ENCODE data around the gene PDE4D.

The PDE4D gene

DNA sequence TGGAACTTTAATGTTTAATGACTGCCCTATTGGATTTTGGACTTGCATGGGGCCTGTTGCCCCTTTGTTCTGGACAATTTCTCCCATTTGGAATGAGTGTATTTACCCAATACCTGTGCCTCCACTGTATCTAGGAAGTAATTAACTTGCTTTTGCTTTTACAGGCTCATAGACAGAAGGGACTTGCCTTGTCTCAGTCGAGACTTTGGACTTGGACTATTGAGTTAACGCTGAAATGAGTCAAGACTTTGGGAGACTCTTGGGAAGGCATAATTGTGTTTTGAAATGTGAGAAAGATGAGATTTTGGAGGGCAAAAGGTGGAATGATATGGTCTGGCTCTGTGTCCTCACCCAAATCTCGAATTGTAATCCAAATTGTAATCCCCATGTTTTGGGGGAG is 368.2 kb downstream of the PDE4D start:
- Histone ChIP-seq H3K14ac (ENCODE audit: low read length) (no peak overlapping the region), H3K4me3 (ENCODE audit: low read length in 2 of 2) (no peak overlapping the region)
- WGBS, 2 donors (ENCODE audit: extremely low coverage in 2 of 2, insufficient read length in 2 of 2, insufficient replicate concordance in 1 of 2): no CpG with 5 or more reads among the region's 3 CpGs

DNA sequence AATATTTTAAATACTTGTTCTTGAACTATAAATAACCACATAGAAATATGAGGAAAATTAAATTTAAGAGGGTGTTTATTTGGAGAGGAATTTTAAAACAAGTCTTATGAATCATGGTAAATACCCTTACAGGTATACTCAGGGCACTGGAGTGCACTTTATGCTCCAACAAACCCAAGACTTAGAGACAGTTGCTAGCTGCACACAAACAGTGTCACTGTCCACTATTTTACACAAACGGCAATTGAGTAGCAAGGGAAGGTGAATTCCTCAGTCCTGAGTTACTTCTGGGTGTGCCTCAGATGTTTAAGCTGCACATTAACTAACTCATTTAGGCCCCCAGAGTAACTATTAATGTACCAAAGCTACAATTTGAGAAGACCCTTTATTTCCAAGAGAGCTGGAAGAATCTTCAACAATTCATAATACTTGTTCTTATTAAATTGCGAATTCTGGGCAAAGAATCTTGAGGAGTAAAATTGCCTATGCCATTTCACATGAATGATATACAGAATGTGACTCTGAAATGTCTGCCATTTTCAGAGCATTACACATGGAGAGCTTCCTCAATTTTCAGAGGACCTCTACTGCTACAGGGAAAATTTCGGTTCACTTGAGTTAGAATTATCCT is 371.2 kb downstream of the PDE4D start:
- H3K4ac ChIP-seq (ENCODE audit: low read length): no peak overlapping the region
- H3K4me2 ChIP-seq (ENCODE audit: insufficient read depth, low read length, poor library complexity, severe bottlenecking): no peak overlapping the region
- no peak overlapping the region for H4K8ac ChIP-seq (ENCODE audit: low read depth, low read length)
- H3K4me1 ChIP-seq (ENCODE audit: control insufficient read depth in 2 of 2, insufficient read depth in 1 of 2, low read depth in 1 of 2, low read length in 2 of 2): no peaks in the 10 kb centered on the region
- no peak overlapping the region for H2BK15ac ChIP-seq (ENCODE audit: low read length)
- H2AK5ac ChIP-seq (ENCODE audit: low read depth, low read length): no peak overlapping the region
- H3K79me1 ChIP-seq (ENCODE audit: low read depth, low read length): no peaks in the 10 kb centered on the region
- no CpG with 5 or more reads among the region's 3 CpGs for WGBS, 2 donors (ENCODE audit: extremely low coverage in 2 of 2, insufficient read length in 2 of 2, insufficient replicate concordance in 1 of 2)
- H3K18ac ChIP-seq (ENCODE audit: low read length): no peak overlapping the region
- H3K9me3 ChIP-seq (replicated peaks in 1 of 2; ENCODE audit: control insufficient read depth in 2 of 2, insufficient read depth in 1 of 2, low read depth in 1 of 2, low read length in 2 of 2): no peaks in the 10 kb centered on the region
- H3K23ac ChIP-seq (ENCODE audit: low read depth, low read length, poor library complexity): no peak overlapping the region
- H3K4me3 ChIP-seq (ENCODE audit: low read length in 2 of 2): no peak overlapping the region
- no peak overlapping the region for H3K9ac ChIP-seq (ENCODE audit: low read depth, low read length, poor library complexity)
- H2BK5ac ChIP-seq (ENCODE audit: low read length): no peak overlapping the region
- no peaks in the 10 kb centered on the region for H3K36me3 ChIP-seq (replicated peaks in 1 of 2; ENCODE audit: control insufficient read depth in 2 of 2, insufficient read depth in 2 of 2, low read length in 2 of 2)
- H4K91ac ChIP-seq (ENCODE audit: low read depth, low read length, poor library complexity): no peak overlapping the region
- H3K27ac ChIP-seq (replicated peaks; ENCODE audit: low read length): no peak overlapping the region
- H3K14ac ChIP-seq (ENCODE audit: low read length): no peak overlapping the region
- H2BK120ac ChIP-seq (ENCODE audit: low read depth, low read length): no peak overlapping the region
- no peak overlapping the region for H2AFZ ChIP-seq (ENCODE audit: low read length)
- DNase-seq (ENCODE audit: low spot score): no peak
- H3K27me3 ChIP-seq (ENCODE audit: control insufficient read depth in 3 of 3, insufficient read depth in 3 of 3, low read depth in 1 of 3, low read length in 3 of 3): no peaks in the 10 kb centered on the region
- H2BK12ac ChIP-seq (ENCODE audit: low read length): no peak overlapping the region

More for the DNA sequence above, 368.2 kb downstream of the PDE4D start:
- peaks cover 1 to 2% of the 10 kb centered on the region in 2 donors for H3K4me1 ChIP-seq (ENCODE audit: control insufficient read depth in 2 of 2, insufficient read depth in 1 of 2, low read depth in 1 of 2, low read length in 2 of 2)
- no peak overlapping the region for H4K91ac ChIP-seq (ENCODE audit: low read depth, low read length, poor library complexity)
- no peak overlapping the region for H2BK12ac ChIP-seq (ENCODE audit: low read length)
- H3K36me3 ChIP-seq (replicated peaks in 1 of 2; ENCODE audit: control insufficient read depth in 2 of 2, insufficient read depth in 2 of 2, low read length in 2 of 2): no peaks in the 10 kb centered on the region
- no peak overlapping the region for H3K18ac ChIP-seq (ENCODE audit: low read length)
- no peak overlapping the region for H2AK5ac ChIP-seq (ENCODE audit: low read depth, low read length)
- no peaks in the 10 kb centered on the region for H3K27me3 ChIP-seq (ENCODE audit: control insufficient read depth in 3 of 3, insufficient read depth in 3 of 3, low read depth in 1 of 3, low read length in 3 of 3)
- H3K9ac ChIP-seq (ENCODE audit: low read depth, low read length, poor library complexity): no peak overlapping the region
- H3K4ac ChIP-seq (ENCODE audit: low read length): no peak overlapping the region
- no peak overlapping the region for H2BK5ac ChIP-seq (ENCODE audit: low read length)
- H3K79me1 ChIP-seq (ENCODE audit: low read depth, low read length): no peaks in the 10 kb centered on the region
- no peak overlapping the region for H2AFZ ChIP-seq (ENCODE audit: low read length)
- no peak overlapping the region for H3K4me2 ChIP-seq (ENCODE audit: insufficient read depth, low read length, poor library complexity, severe bottlenecking)
- no peak for DNase-seq (ENCODE audit: low spot score)
- H2BK120ac ChIP-seq (ENCODE audit: low read depth, low read length): no peak overlapping the region
- H2BK15ac ChIP-seq (ENCODE audit: low read length): no peak overlapping the region
- no peak overlapping the region for H3K27ac ChIP-seq (replicated peaks; ENCODE audit: low read length)
- no peak overlapping the region for H4K8ac ChIP-seq (ENCODE audit: low read depth, low read length)
- H3K23ac ChIP-seq (ENCODE audit: low read depth, low read length, poor library complexity): no peak overlapping the region
- no peaks in the 10 kb centered on the region for H3K9me3 ChIP-seq (replicated peaks in 1 of 2; ENCODE audit: control insufficient read depth in 2 of 2, insufficient read depth in 1 of 2, low read depth in 1 of 2, low read length in 2 of 2)

DNA sequence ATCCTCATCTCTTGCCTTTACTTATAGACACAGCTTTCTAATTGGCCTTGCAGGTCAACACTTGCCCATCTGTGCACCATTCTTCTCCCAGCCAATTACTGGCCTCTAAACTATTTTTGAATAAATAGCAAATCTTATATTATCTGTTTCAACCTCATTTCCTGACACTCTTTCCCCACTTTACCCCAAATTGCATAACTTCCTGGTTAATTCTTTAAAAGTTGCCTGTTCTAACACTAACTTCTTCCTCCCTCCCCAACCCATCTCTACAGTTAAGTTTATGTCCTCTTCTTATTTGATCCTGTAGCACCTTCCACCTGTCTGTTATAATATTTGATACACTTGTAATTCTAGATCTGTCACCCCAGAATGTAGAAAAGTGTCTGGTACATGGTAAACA is 372.1 kb downstream of the PDE4D start:
- Histone ChIP-seq H3K27me3 (ENCODE audit: control insufficient read depth in 3 of 3, insufficient read depth in 3 of 3, low read depth in 1 of 3, low read length in 3 of 3) (no peaks in the 10 kb centered on the region), H2BK15ac (ENCODE audit: low read length) (no peak overlapping the region), H2AK5ac (ENCODE audit: low read depth, low read length) (no peak overlapping the region), H3K27ac (replicated peaks; ENCODE audit: low read length) (no peak overlapping the region), H2BK5ac (ENCODE audit: low read length) (no peak overlapping the region), H4K8ac (ENCODE audit: low read depth, low read length) (no peak overlapping the region), H3K36me3 (replicated peaks in 1 of 2; ENCODE audit: control insufficient read depth in 2 of 2, insufficient read depth in 2 of 2, low read length in 2 of 2) (no peaks in the 10 kb centered on the region), H3K4me3 (ENCODE audit: low read length in 2 of 2) (no peak overlapping the region), H3K9me3 (replicated peaks in 1 of 2; ENCODE audit: control insufficient read depth in 2 of 2, insufficient read depth in 1 of 2, low read depth in 1 of 2, low read length in 2 of 2) (no peaks in the 10 kb centered on the region), H3K4ac (ENCODE audit: low read length) (no peak overlapping the region), H3K4me1 (ENCODE audit: control insufficient read depth in 2 of 2, insufficient read depth in 1 of 2, low read depth in 1 of 2, low read length in 2 of 2) (no peaks in the 10 kb centered on the region), H3K79me1 (ENCODE audit: low read depth, low read length) (no peaks in the 10 kb centered on the region), H3K4me2 (ENCODE audit: insufficient read depth, low read length, poor library complexity, severe bottlenecking) (no peak overlapping the region), H2BK120ac (ENCODE audit: low read depth, low read length) (no peak overlapping the region), H4K91ac (ENCODE audit: low read depth, low read length, poor library complexity) (no peak overlapping the region), H3K23ac (ENCODE audit: low read depth, low read length, poor library complexity) (no peak overlapping the region), H2BK12ac (ENCODE audit: low read length) (no peak overlapping the region), H2AFZ (ENCODE audit: low read length) (no peak overlapping the region), H3K9ac (ENCODE audit: low read depth, low read length, poor library complexity) (no peak overlapping the region), H3K18ac (ENCODE audit: low read length) (no peak overlapping the region), H3K14ac (ENCODE audit: low read length) (no peak overlapping the region)
- DNase-seq (ENCODE audit: low spot score): no peak

DNA sequence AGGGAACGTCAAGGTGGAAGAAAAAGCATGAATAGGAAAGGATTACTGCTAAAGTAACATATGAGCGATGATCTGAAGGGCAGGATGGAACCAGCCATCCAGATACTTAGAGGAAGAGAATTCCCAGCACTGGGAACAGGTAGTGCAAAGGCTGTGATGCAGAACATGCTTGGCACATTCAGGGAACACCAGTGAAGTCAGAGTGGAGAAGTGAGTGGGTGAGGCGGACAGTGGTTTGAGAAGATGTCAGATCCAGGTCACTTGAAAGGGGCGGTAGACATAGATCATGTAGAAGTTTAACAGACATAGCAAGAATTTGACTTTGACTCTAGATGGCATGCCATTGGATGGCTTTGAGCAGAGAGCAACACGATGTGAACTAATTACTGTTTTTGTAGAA is 374.2 kb downstream of the PDE4D start:
- Histone ChIP-seq H3K27me3 (ENCODE audit: control insufficient read depth in 3 of 3, insufficient read depth in 3 of 3, low read depth in 1 of 3, low read length in 3 of 3) (no peaks in the 10 kb centered on the region), H3K36me3 (replicated peaks in 1 of 2; ENCODE audit: control insufficient read depth in 2 of 2, insufficient read depth in 2 of 2, low read length in 2 of 2) (no peaks in the 10 kb centered on the region), H2BK12ac (ENCODE audit: low read length) (no peak overlapping the region), H3K27ac (replicated peaks; ENCODE audit: low read length) (no peak overlapping the region), H2BK15ac (ENCODE audit: low read length) (no peak overlapping the region), H3K14ac (ENCODE audit: low read length) (no peak overlapping the region), H3K4me2 (ENCODE audit: insufficient read depth, low read length, poor library complexity, severe bottlenecking) (no peak overlapping the region), H2AFZ (ENCODE audit: low read length) (no peak overlapping the region), H3K9me3 (replicated peaks in 1 of 2; ENCODE audit: control insufficient read depth in 2 of 2, insufficient read depth in 1 of 2, low read depth in 1 of 2, low read length in 2 of 2) (no peaks in the 10 kb centered on the region), H3K9ac (ENCODE audit: low read depth, low read length, poor library complexity) (no peak overlapping the region), H2BK120ac (ENCODE audit: low read depth, low read length) (no peak overlapping the region), H2BK5ac (ENCODE audit: low read length) (no peak overlapping the region), H4K91ac (ENCODE audit: low read depth, low read length, poor library complexity) (no peak overlapping the region), H2AK5ac (ENCODE audit: low read depth, low read length) (no peak overlapping the region), H3K4me1 (ENCODE audit: control insufficient read depth in 2 of 2, insufficient read depth in 1 of 2, low read depth in 1 of 2, low read length in 2 of 2) (no peaks in the 10 kb centered on the region), H3K4me3 (ENCODE audit: low read length in 2 of 2) (no peak overlapping the region), H4K8ac (ENCODE audit: low read depth, low read length) (no peak overlapping the region), H3K18ac (ENCODE audit: low read length) (no peak overlapping the region), H3K4ac (ENCODE audit: low read length) (no peak overlapping the region), H3K23ac (ENCODE audit: low read depth, low read length, poor library complexity) (no peak overlapping the region), H3K79me1 (ENCODE audit: low read depth, low read length) (no peaks in the 10 kb centered on the region)
- no peak for DNase-seq (ENCODE audit: low spot score)
- no CpG with 5 or more reads among the region's 5 CpGs for WGBS, 2 donors (ENCODE audit: extremely low coverage in 2 of 2, insufficient read length in 2 of 2, insufficient replicate concordance in 1 of 2)
